H9 (cell line): ENCODE measurements around the gene EPHB6. TPM values are rescaled to one million over a fixed set of nuclear protein-coding genes. Genes with fewer than 3 reads are reported as not detected.

Experiments used
- DNase-seq: peaks from one replicate; pipeline ENCODE4 v3.0.0-alpha.2; 2017
- H2AFZ ChIP-seq: one replicate; pipeline ENCODE4 v1.6.1; 2013; ENCODE audit warnings: mild to moderate bottlenecking, low read length, control low read depth, moderate library complexity
- H2AK5ac ChIP-seq: 2 replicates; pipeline ENCODE4 v1.6.1; 2013; ENCODE audit warnings: low read length, control low read depth, mixed read lengths; ENCODE audit not compliant: insufficient read length
- H2BK120ac ChIP-seq: one replicate; pipeline ENCODE4 v1.6.1; 2013; ENCODE audit warnings: low read depth, mild to moderate bottlenecking, low read length, control low read depth, inconsistent platforms; ENCODE audit not compliant: poor library complexity, severe bottlenecking
- H2BK12ac ChIP-seq: 2 replicates; pipeline ENCODE4 v1.6.1; 2013; ENCODE audit warnings: low read length, control low read depth, mixed read lengths, low read depth; ENCODE audit not compliant: insufficient read length
- H2BK15ac ChIP-seq: 2 replicates; pipeline ENCODE4 v1.6.1; 2013; ENCODE audit warnings: low read depth, low read length, control low read depth
- H2BK20ac ChIP-seq: one replicate; pipeline ENCODE4 v1.6.1; 2013; ENCODE audit warnings: low read depth, mild to moderate bottlenecking, low read length, control low read depth, inconsistent platforms; ENCODE audit not compliant: poor library complexity, severe bottlenecking
- H2BK5ac ChIP-seq: 2 replicates; pipeline ENCODE4 v1.6.1; 2013; ENCODE audit warnings: low read length, control low read depth, mixed read lengths; ENCODE audit not compliant: insufficient read length
- H3K14ac ChIP-seq: 2 replicates; pipeline ENCODE4 v1.6.1; 2013; ENCODE audit warnings: low read length, control low read depth; ENCODE audit not compliant: insufficient read depth
- H3K18ac ChIP-seq: 2 replicates; pipeline ENCODE4 v1.6.1; 2013; ENCODE audit warnings: low read depth, mild to moderate bottlenecking, mixed read lengths, low read length, control low read depth; ENCODE audit not compliant: insufficient read length
- H3K23ac ChIP-seq: 2 replicates; pipeline ENCODE4 v1.6.1; 2013; ENCODE audit warnings: low read length, control low read depth, mixed read lengths, low read depth; ENCODE audit not compliant: insufficient read length
- H3K23me2 ChIP-seq: 2 replicates; pipeline ENCODE4 v1.6.1; 2013; ENCODE audit warnings: low read depth, mild to moderate bottlenecking, mixed read lengths, low read length, control low read depth; ENCODE audit not compliant: insufficient read length, poor library complexity, severe bottlenecking
- H3K27ac ChIP-seq: 2 replicates; pipeline ENCODE4 v1.5.1; 2013; ENCODE audit warnings: low read length, control low read depth, mixed read lengths, low read depth; ENCODE audit not compliant: insufficient read length
- H3K27me3 ChIP-seq: 2 replicates; pipeline ENCODE4 v1.6.1; 2013; ENCODE audit warnings: low read length, control low read depth, inconsistent platforms; ENCODE audit not compliant: insufficient read depth
- H3K4ac ChIP-seq: 2 replicates; pipeline ENCODE4 v1.6.1; 2013; ENCODE audit warnings: low read depth, mild to moderate bottlenecking, control low read depth, inconsistent platforms, low read length, moderate library complexity
- H3K4me1 ChIP-seq: 2 replicates; pipeline ENCODE4 v1.6.1; 2013; ENCODE audit warnings: low read length, control low read depth, inconsistent platforms; ENCODE audit not compliant: insufficient read depth
- H3K4me2 ChIP-seq: 2 replicates; pipeline ENCODE4 v1.6.1; 2013; ENCODE audit warnings: low read length, control low read depth, mixed read lengths; ENCODE audit not compliant: insufficient read length, insufficient read depth
- H3K56ac ChIP-seq: 2 replicates; pipeline ENCODE4 v1.6.1; 2013; ENCODE audit warnings: low read depth, mild to moderate bottlenecking, mixed read lengths, low read length, control low read depth; ENCODE audit not compliant: insufficient read length
- H3K79me1 ChIP-seq: 2 replicates; pipeline ENCODE4 v1.6.1; 2013; ENCODE audit warnings: low read depth, mild to moderate bottlenecking, moderate library complexity, low read length, control low read depth, inconsistent platforms; ENCODE audit not compliant: insufficient read depth, poor library complexity, severe bottlenecking
- H3K79me2 ChIP-seq: 2 replicates; pipeline ENCODE4 v1.6.1; 2013; ENCODE audit warnings: low read length, control low read depth, inconsistent platforms; ENCODE audit not compliant: insufficient read depth
- H3K9ac ChIP-seq: 2 replicates; pipeline ENCODE4 v1.6.1; 2013; ENCODE audit warnings: low read length, control low read depth, mixed read lengths; ENCODE audit not compliant: insufficient read length; ENCODE audit errors: extremely low read depth
- H3K9me3 ChIP-seq: one replicate; pipeline ENCODE4 v1.6.1; 2013; ENCODE audit warnings: low read depth, low read length, inconsistent platforms; ENCODE audit not compliant: control insufficient read depth
- H3T11ph ChIP-seq: one replicate; pipeline ENCODE4 v1.6.1; 2013; ENCODE audit warnings: mild to moderate bottlenecking, low read length, control low read depth, inconsistent platforms
- H4K20me1 ChIP-seq: one replicate; pipeline ENCODE4 v1.6.1; 2013; ENCODE audit not compliant: control insufficient read depth, insufficient read length, insufficient read depth
- H4K5ac ChIP-seq: 2 replicates; pipeline ENCODE4 v1.6.1; 2013; ENCODE audit warnings: low read depth, mild to moderate bottlenecking, mixed read lengths, low read length, control low read depth; ENCODE audit not compliant: insufficient read length
- H4K8ac ChIP-seq: replicated peaks from 2 replicates; pipeline ENCODE4 v1.6.1; 2013; ENCODE audit warnings: low read length, control low read depth, mixed read lengths, low read depth; ENCODE audit not compliant: insufficient read length
- H4K91ac ChIP-seq: 2 replicates; pipeline ENCODE4 v1.6.1; 2013; ENCODE audit warnings: low read depth, mild to moderate bottlenecking, moderate library complexity, mixed read lengths, low read length, control low read depth; ENCODE audit not compliant: insufficient read length
- H3K27ac Mint-ChIP-seq, 3 experiments: 2 replicates in 2 of 3; 3 replicates in 1 of 3; pipeline ENCODE4 v1.8.0; 2020 to 2021; ENCODE audit warnings: mixed read lengths in 3 of 3, mild to moderate bottlenecking in 1 of 3, moderate library complexity in 1 of 3
- H3K27me3 Mint-ChIP-seq: 2 replicates; pipeline ENCODE4 v1.8.0; 2021; ENCODE audit warnings: low read depth, mild to moderate bottlenecking, moderate library complexity, mixed read lengths
- H3K36me3 Mint-ChIP-seq, 3 experiments: 2 replicates in 2 of 3; 3 replicates in 1 of 3; pipeline ENCODE4 v1.8.0; 2020 to 2021; ENCODE audit warnings: low read depth in 3 of 3, mixed read lengths in 3 of 3; ENCODE audit not compliant: insufficient read depth in 1 of 3
- H3K4me1 Mint-ChIP-seq, 2 experiments: 2 replicates each; pipeline ENCODE4 v1.8.0; 2020; ENCODE audit warnings: mixed read lengths in 2 of 2
- H3K4me3 Mint-ChIP-seq, 2 experiments: 2 replicates in 1 of 2; 3 replicates in 1 of 2; pipeline ENCODE4 v1.8.0; 2020 to 2021; ENCODE audit warnings: mild to moderate bottlenecking in 2 of 2, mixed read lengths in 2 of 2, moderate library complexity in 1 of 2
- H3K9me3 Mint-ChIP-seq, 2 experiments: 2 replicates in 1 of 2; 3 replicates in 1 of 2; pipeline ENCODE4 v1.8.0; 2020; ENCODE audit warnings: mild to moderate bottlenecking in 2 of 2, mixed read lengths in 2 of 2, moderate library complexity in 1 of 2
- WGBS: extraction: QIAGEN DNeasy Blood & Tissue Kit; methylation state at CpG from one replicate; pipeline ENCODE4 v1.1.7; 2013; ENCODE audit warnings: missing lambda C conversion rate, low lambda C conversion rate, mixed read lengths; ENCODE audit not compliant: insufficient read length; ENCODE audit errors: extremely low coverage; 5-methylcytosine and 5-hydroxymethylcytosine counted together
- total RNA-seq: library from RNA; stranded (reverse); gene quantifications from 2 replicates; pipeline ENCODE4 v1.2.1, GENCODE V29; 2021
- TF ChIP-seq, protein P1 (sequence below): fragments of 200-600 bp; sonication (generic); conservative IDR thresholded peaks from 3 replicates; pipeline ENCODE4 v1.8.0; 2021; ENCODE audit warnings: antibody characterized with exemption, mild to moderate bottlenecking

Gene EPHB6
- total RNA-seq, 1 experiment from 2014 or later: 9.7 TPM

GRCh38 chr7:142894112-142894984, 39.5 kb downstream of the EPHB6 start:
- Histone ChIP-seq H4K91ac (no peak overlapping the region), H3K18ac (no peak overlapping the region), H2BK5ac (no peak overlapping the region), H2BK15ac (no peak overlapping the region), H3K9me3 (no peaks in the 10 kb centered on the region), H4K8ac (no peak overlapping the region), H2BK12ac (no peak overlapping the region), H3K4me1 (no peaks in the 10 kb centered on the region; the same call in 1 of the 2 replicates), H3K79me2 (no peaks in the 10 kb centered on the region), H3K9ac (no peak overlapping the region), H3T11ph (no peak overlapping the region), H3K4ac (no peak overlapping the region), H4K20me1 (no peaks in the 10 kb centered on the region), H3K27me3 (no peaks in the 10 kb centered on the region), H3K23me2 (no peaks in the 10 kb centered on the region), H4K5ac (no peak overlapping the region), H3K56ac (no peak overlapping the region), H3K4me2 (no peak overlapping the region), H2AFZ (no peak overlapping the region), H2BK20ac (no peak overlapping the region), H3K27ac (no peak overlapping the region), H3K23ac (no peak overlapping the region), H2AK5ac (no peak overlapping the region), H3K14ac (no peak overlapping the region), H3K79me1 (no peaks in the 10 kb centered on the region), H2BK120ac (no peak overlapping the region)
- Mint-ChIP-seq H3K4me1 (peaks cover 9 to 16% of the 10 kb centered on the region in 2 experiments), H3K27me3 (peaks cover 9% of the 10 kb centered on the region), H3K36me3 (no peaks in the 10 kb centered on the region), H3K9me3 (peaks cover 3 to 8% of the 10 kb centered on the region in 2 experiments; a peak in 3 of 5 replicates), H3K4me3 (no peak overlapping the region), H3K27ac (peak overlapping the region in 2 of 3 experiments; percentile 28 to 52; a peak in 2 of 7 replicates)
- TF ChIP-seq, protein P1, sequence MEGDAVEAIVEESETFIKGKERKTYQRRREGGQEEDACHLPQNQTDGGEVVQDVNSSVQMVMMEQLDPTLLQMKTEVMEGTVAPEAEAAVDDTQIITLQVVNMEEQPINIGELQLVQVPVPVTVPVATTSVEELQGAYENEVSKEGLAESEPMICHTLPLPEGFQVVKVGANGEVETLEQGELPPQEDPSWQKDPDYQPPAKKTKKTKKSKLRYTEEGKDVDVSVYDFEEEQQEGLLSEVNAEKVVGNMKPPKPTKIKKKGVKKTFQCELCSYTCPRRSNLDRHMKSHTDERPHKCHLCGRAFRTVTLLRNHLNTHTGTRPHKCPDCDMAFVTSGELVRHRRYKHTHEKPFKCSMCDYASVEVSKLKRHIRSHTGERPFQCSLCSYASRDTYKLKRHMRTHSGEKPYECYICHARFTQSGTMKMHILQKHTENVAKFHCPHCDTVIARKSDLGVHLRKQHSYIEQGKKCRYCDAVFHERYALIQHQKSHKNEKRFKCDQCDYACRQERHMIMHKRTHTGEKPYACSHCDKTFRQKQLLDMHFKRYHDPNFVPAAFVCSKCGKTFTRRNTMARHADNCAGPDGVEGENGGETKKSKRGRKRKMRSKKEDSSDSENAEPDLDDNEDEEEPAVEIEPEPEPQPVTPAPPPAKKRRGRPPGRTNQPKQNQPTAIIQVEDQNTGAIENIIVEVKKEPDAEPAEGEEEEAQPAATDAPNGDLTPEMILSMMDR: no peak
- peak; percentile 15 for DNase-seq
- no CpG with 5 or more reads among the region's 12 CpGs for WGBS
